Nephron progenitor cell (in vitro differentiated cells): Measurements from ENCODE around the gene HEATR9.

Experiments used
- DNase-seq: peaks from one replicate; pipeline ENCODE4 v3.0.0; 2021
- H3K27ac Mint-ChIP-seq: 2 replicates; pipeline ENCODE4 v1.8.0; 2021; ENCODE audit warnings: mild to moderate bottlenecking, moderate library complexity, mixed read lengths
- H3K27me3 Mint-ChIP-seq: 2 replicates; pipeline ENCODE4 v1.8.0; 2021; ENCODE audit warnings: mild to moderate bottlenecking, low read depth, mixed read lengths; ENCODE audit not compliant: poor library complexity
- H3K36me3 Mint-ChIP-seq: 2 replicates; pipeline ENCODE4 v1.8.0; 2021; ENCODE audit warnings: low read depth, mixed read lengths
- H3K4me1 Mint-ChIP-seq: 2 replicates; pipeline ENCODE4 v1.8.0; 2021; ENCODE audit warnings: mixed read lengths
- H3K4me3 Mint-ChIP-seq: 2 replicates; pipeline ENCODE4 v1.8.0; 2021; ENCODE audit warnings: mild to moderate bottlenecking, moderate library complexity, mixed read lengths
- H3K9me3 Mint-ChIP-seq: 2 replicates; pipeline ENCODE4 v1.8.0; 2021; ENCODE audit warnings: mild to moderate bottlenecking, moderate library complexity, mixed read lengths
- TF ChIP-seq, protein P1 (sequence below): fragments of 200-600 bp; sonication (generic); IDR thresholded peaks from 2 replicates; pipeline ENCODE4 v1.5.0; 2021; ENCODE audit warnings: antibody characterized with exemption

The HEATR9 gene

DNA sequence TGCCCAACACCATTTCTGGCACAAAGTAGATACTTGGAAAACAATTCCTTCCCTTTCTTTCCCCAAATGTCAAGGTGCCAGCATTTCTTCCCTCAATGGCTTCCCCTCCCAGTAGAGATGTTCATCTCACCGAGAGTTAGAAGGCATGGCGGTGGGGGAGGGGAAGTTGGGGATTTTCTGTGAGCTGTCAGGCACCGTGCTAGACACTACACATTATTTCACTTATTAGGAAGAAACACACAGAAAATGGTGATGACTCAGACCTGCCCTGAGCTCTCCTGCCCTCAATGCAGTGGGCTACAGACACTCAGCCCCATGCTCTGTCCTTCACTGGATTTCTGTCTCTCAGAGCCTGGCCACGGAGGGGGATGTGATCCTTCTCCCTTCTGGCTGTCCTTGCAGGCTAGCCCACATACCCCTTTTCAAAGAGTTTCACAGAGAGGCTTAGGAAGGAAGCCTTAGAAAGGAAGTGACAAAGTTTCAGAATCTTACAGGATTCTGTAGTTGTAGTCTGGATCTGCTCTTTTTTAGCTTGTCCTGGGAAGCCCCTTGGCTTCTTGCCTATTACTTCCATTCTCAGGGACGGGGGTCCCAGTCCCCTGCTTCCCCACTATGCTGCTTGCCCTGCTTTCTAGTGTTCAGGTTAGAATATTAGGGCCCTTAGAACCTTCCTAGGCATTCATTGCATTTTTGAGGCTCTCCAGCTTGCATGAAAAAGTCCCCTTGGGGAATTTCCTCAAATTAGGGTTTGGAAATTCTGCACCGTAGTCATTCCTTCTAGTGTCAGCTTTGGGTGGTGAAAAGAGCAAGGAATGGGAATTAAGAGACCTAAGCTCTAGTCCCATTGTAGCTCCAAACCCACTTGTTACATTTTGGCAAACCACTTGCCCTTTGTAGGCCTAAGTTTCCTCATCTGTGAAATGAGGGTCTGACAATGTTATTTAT lies 23.7 kb upstream of the HEATR9 start:
- H3K36me3 Mint-ChIP-seq: no peaks in the 10 kb centered on the region
- TF ChIP-seq, protein P1, sequence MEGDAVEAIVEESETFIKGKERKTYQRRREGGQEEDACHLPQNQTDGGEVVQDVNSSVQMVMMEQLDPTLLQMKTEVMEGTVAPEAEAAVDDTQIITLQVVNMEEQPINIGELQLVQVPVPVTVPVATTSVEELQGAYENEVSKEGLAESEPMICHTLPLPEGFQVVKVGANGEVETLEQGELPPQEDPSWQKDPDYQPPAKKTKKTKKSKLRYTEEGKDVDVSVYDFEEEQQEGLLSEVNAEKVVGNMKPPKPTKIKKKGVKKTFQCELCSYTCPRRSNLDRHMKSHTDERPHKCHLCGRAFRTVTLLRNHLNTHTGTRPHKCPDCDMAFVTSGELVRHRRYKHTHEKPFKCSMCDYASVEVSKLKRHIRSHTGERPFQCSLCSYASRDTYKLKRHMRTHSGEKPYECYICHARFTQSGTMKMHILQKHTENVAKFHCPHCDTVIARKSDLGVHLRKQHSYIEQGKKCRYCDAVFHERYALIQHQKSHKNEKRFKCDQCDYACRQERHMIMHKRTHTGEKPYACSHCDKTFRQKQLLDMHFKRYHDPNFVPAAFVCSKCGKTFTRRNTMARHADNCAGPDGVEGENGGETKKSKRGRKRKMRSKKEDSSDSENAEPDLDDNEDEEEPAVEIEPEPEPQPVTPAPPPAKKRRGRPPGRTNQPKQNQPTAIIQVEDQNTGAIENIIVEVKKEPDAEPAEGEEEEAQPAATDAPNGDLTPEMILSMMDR: no peak
- no peak overlapping the region for H3K27ac Mint-ChIP-seq
- H3K4me3 Mint-ChIP-seq: no peak overlapping the region
- H3K9me3 Mint-ChIP-seq: no peaks in the 10 kb centered on the region
- no peak for DNase-seq
- peaks cover 3% of the 10 kb centered on the region for H3K27me3 Mint-ChIP-seq
- peaks cover 17% of the 10 kb centered on the region for H3K4me1 Mint-ChIP-seq

DNA sequence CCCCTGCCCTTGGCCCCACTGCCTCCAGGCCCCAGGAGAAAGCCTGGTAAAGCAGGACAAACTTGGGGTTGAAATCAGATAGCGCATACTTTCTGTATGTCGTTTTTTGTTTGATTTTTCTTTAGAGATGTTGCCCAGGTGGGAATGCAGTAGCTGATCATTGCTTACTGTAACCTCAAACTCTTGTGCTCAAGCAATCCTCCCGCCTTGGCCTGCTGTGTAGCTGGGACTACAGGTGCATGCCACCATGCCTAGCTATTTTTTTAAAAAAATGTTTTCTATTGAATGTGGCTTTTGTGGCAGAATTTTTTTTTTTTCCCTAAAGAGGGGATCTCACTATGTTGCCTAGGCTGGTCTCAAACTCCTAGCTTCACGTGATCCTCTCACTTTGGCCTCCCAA lies 22.6 kb upstream of the HEATR9 start:
- peaks cover 3% of the 10 kb centered on the region for H3K27me3 Mint-ChIP-seq
- TF ChIP-seq, protein P1: no peak
- DNase-seq: no peak
- no peak overlapping the region for H3K27ac Mint-ChIP-seq
- H3K4me3 Mint-ChIP-seq: no peak overlapping the region
- H3K36me3 Mint-ChIP-seq: no peaks in the 10 kb centered on the region
- no peaks in the 10 kb centered on the region for H3K9me3 Mint-ChIP-seq
- H3K4me1 Mint-ChIP-seq: peaks cover 17% of the 10 kb centered on the region

DNA sequence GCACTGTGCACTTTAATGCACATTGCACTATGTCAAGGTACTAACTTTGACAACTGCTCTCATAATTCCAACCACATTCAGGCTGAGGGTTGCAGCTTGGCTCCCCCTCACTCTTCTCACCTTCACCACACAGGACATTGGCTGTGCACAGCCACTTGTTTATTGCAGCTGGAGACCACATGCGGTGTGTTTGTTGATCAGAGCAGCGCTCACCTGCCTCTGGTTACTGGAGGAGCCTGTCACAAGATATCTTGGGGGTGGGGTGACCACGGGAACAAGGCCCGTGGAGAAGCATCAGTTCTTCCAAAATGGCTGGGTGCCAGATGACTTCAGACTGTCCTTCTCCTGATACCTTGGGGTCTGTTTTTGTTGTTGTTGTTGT lies 22.1 kb upstream of the HEATR9 start:
- H3K27me3 Mint-ChIP-seq: peaks cover 3% of the 10 kb centered on the region
- TF ChIP-seq, protein P1: no peak
- no peaks in the 10 kb centered on the region for H3K9me3 Mint-ChIP-seq
- H3K4me3 Mint-ChIP-seq: no peak overlapping the region
- H3K27ac Mint-ChIP-seq: no peak overlapping the region
- peaks cover 17% of the 10 kb centered on the region for H3K4me1 Mint-ChIP-seq
- H3K36me3 Mint-ChIP-seq: no peaks in the 10 kb centered on the region
- DNase-seq: no peak

DNA sequence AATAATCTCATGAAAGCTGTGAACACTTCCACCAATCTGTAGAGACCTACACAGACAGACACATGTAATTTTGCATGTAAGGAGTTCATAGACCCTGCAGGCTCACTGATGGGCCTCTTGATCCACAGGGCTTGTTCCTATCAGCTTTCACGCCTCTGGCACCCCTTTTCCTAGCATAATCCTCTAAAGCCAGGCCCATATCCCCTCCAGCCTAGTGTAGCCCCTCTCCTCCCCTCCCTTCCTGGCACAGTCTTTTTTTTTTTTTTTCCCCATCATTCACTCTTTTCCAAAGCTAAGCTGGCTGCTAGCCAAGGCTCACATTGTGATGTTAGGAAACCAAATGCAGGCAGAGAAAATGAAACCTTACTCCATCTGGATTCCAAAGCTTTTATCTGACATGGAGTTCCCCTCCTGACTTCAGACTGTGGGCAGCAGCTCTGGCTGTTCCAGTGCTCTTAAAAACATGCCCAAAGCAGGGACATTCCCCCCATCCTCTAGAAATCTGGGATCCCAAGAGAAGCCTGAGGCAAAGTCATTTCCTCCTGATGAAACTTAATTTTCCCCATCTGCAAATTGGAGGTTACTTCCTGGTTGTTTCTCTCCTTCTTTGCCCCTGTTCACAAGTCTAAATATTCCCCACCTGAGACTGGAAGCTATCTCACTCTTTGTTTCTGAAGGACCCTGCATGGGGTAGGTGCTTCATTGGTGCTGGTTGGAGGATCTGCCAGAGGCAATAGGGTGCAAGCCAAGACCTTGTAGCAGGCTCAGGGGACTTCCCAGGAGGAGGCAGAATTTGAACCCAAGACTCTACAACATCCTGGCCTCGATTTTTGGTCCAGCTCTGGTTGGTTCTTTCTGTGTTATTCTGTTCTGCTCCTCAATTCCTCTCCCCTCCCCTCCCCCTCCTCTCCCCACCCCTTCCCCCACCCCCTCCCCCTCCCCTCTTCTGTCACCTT lies 21.4 kb upstream of the HEATR9 start:
- H3K9me3 Mint-ChIP-seq: no peaks in the 10 kb centered on the region
- no peaks in the 10 kb centered on the region for H3K36me3 Mint-ChIP-seq
- TF ChIP-seq, protein P1: no peak
- no peak for DNase-seq
- H3K4me3 Mint-ChIP-seq: no peak overlapping the region
- peaks cover 17% of the 10 kb centered on the region for H3K4me1 Mint-ChIP-seq
- peaks cover 3% of the 10 kb centered on the region for H3K27me3 Mint-ChIP-seq
- no peak overlapping the region for H3K27ac Mint-ChIP-seq

DNA sequence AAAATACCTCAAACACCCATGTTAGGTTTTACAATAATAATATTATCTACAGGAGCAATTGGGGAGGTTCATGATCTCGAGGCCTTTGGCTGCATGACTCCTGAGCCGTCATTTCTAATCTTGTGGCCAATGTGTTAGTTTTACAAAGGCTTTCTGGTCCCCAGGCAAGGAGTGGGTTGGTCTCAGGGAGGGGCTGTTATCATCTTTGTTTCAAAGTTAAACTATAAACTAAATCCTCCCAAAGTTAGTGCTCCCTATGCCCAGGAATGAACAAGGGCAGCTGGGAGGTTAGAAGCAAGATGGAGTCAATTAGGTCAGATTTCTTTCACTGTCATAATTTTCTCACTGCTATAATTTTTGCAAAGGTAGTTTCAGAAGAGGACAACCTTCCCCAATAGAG lies 20.6 kb upstream of the HEATR9 start:
- DNase-seq: no peak
- Mint-ChIP-seq H3K36me3 (no peaks in the 10 kb centered on the region), H3K4me3 (no peak overlapping the region), H3K4me1 (peaks cover 17% of the 10 kb centered on the region), H3K27ac (no peak overlapping the region), H3K27me3 (peaks cover 3% of the 10 kb centered on the region), H3K9me3 (no peaks in the 10 kb centered on the region)
- TF ChIP-seq, protein P1: no peak
